ENCODE results near the gene MRPS11.

Gene MRPS11

DNA sequence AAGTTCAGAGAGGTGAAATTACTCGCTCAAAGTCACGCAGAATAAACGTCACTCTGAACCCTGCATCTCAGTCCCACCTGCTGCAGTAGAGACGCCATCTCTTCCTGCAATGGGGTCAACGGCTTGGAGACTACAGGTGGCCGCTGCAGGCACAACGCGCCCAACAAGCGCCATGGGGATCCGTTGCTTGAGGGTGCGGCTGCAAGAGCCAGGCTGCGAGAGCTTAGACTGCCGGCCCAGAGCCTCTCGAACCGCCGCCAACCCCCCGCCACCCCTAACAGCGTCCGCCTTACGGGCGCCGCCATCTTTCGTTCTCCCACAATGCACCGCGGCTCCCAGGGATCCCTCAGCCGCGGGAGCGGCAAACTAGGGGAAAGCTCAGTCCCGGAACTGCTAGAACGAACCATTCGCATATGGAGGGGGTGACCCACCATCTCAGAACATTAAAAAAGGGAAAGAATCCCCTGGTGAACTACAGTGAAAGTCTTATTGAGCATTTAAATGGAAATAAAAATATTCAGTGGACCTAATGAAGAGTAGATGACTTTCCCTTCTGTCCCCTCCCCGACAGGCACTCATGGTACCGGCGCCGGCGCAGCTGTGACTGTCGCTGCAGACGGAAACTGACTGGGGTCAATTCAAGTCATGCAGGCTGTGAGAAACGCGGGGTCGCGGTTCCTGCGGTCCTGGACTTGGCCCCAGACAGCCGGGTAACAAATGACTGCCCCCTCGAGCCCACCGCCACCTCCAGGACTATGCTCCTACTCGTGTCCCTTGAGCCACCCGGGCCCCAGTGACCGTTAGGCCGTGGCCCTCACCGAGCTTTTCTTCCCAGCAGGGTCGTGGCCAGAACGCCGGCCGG, at the start of gene MRPS11, which contains the start of gene MRPL46:
MRPS11 (plus strand) TSS at position 636 of the 862 bp plus-strand sequence; CDS start at position 646, 10 bp downstream.
MRPL46 (minus strand) TSS at position 316 of the 862 bp plus-strand sequence; CDS start at position 305, 11 bp downstream.
- TF ChIP-seq, protein P1, sequence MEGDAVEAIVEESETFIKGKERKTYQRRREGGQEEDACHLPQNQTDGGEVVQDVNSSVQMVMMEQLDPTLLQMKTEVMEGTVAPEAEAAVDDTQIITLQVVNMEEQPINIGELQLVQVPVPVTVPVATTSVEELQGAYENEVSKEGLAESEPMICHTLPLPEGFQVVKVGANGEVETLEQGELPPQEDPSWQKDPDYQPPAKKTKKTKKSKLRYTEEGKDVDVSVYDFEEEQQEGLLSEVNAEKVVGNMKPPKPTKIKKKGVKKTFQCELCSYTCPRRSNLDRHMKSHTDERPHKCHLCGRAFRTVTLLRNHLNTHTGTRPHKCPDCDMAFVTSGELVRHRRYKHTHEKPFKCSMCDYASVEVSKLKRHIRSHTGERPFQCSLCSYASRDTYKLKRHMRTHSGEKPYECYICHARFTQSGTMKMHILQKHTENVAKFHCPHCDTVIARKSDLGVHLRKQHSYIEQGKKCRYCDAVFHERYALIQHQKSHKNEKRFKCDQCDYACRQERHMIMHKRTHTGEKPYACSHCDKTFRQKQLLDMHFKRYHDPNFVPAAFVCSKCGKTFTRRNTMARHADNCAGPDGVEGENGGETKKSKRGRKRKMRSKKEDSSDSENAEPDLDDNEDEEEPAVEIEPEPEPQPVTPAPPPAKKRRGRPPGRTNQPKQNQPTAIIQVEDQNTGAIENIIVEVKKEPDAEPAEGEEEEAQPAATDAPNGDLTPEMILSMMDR (IDR thresholded peaks at IDR 0.05; ENCODE audit: extremely low read depth, missing control alignments), result no peak
- DNase-seq (ENCODE audit: low spot score), result peak; percentile 84

DNA sequence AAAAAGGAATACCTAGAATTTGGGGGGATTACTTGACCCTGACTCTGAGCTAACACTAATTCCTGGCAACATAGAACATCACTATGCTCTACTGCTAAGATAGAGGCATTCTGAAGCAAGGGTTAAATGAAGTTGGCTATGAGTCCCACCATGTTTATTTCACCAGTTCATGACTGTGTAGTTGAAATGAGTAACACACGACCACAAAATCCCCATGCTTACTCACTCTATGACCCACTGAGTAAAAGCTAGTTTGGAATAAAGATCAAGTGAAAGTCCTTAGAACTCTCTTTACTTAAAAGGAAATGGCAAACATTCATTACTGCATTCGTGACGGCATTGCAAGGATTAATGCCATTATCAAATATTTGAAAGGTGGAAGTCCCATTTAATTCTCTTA, 47.7 kb upstream of the MRPS11 start:
- DNase-seq (ENCODE audit: low spot score), result no peak
- TF ChIP-seq, protein P1 (IDR thresholded peaks at IDR 0.05; ENCODE audit: extremely low read depth, missing control alignments), result no peak

DNA sequence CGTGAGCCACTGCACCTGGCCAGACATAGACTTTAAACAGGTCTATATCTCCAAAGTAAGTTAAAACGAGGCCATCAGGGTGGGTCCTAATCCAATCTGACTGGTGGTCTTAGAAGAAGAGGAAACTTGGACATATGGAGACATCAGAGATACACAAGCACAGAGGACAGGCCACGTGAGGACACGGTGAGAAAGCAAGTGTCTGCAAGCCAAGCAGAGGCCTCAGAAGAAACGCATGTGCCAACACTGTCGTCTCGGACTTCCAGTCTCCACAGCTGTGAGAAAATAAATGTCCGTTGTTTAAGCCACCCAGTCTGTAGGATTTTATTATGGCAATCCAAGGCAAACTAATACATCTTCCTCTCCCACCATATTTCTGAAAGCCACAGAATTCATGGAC, 44.2 kb upstream of the MRPS11 start:
- no peak for DNase-seq (ENCODE audit: low spot score)
- TF ChIP-seq, protein P1 (IDR thresholded peaks at IDR 0.05; ENCODE audit: extremely low read depth, missing control alignments), result no peak

DNA sequence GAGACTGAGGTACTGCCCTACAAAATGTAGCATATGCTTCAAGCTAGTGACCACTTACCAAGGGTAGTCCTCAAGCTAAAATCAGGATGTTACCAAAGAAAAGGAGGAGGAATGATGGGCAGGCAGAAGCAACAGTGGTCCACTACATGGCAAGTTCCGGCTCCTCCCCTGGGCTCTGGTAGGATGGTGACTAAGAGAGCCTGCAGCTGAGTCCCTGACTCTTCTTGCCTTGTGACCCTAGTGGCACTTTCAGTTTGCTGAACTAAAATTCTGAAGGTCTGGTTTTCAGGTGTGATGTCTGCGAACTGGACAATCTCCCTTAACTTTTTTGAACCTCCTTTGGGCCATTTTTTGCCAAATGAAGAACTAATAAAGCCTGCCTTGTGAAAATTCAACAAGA, 41.2 kb upstream of the MRPS11 start:
- no peak for DNase-seq (ENCODE audit: low spot score)
- TF ChIP-seq, protein P1 (IDR thresholded peaks at IDR 0.05; ENCODE audit: extremely low read depth, missing control alignments), result no peak

DNA sequence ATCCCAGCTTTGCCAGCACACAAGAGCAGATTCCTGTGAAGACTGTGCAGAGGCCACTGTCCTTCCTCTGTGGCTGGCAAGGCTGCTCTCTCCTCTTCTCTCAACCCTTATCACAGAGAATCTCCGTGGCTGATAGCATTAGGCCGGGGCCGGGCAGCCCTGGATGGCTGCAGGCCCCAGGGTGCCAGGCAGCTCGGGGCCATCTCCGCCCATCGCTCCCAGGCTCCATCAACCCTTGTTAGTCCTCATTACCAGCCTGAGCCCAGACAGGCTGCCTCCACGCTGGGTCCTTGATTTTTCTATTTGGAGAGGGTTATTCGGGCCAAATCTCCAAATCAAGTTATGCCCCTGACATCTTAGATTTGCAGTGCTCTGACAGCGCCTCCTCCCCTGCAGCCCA, 39.5 kb upstream of the MRPS11 start:
- no peak for DNase-seq (ENCODE audit: low spot score)
- TF ChIP-seq, protein P1 (IDR thresholded peaks at IDR 0.05; ENCODE audit: extremely low read depth, missing control alignments), result no peak

DNA sequence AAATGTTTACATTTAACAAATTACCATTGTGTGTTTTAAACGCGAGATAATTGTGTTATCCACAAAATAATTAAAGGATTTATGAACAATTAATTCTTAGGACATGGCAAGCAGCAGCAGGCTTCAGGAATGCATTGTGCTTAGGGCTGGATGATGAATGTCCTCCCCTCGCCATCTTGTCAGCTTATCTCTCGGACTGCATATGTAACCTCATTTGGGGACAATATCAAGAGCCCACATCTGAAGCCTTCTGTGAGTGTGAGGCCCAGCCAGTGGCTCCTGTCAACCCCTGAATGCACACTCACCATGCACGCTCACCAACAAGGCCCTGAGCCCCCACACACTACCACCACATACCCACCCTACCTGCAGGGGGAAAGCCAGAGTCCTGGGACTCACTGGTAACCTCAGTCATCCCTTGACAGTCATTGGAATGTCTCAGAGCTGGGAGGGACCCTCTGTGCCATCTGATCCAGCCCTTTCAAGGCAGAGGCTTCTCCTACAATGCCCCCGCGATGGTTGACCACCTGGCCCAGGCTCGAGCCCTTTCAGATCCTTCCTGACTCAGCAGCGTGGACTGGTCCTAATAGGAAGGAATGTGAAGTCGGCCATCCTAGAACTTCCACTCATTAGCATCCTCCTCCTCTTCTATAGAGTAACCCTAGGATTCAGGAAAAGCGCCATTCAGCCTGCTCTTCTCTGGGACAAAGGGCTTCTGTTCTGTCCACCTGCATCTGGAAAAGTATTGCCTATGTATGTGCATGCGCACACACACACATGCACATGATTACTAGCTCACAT, 38.5 kb upstream of the MRPS11 start:
- TF ChIP-seq, protein P1 (IDR thresholded peaks at IDR 0.05; ENCODE audit: extremely low read depth, missing control alignments), result no peak
- no peak for DNase-seq (ENCODE audit: low spot score)

DNA sequence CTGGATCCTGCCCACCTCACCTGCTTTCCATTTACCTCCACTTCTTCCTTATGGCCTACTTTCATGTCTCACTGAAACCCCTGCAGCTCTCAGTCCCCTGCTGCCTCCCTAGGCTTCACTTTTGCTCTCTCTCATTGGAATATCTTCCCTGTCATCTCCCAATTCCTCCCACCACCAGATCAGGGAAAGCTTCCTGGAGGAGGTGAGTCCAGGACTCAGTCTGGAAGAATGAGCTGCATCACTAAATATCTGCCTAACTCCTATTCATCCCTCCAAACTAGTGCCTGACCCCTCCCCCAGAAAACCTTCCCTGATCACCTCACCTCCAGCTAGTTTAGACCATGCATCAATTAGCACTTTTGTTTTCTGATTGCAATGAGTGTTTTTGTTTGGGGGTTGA, 37.5 kb upstream of the MRPS11 start:
- TF ChIP-seq, protein P1 (IDR thresholded peaks at IDR 0.05; ENCODE audit: extremely low read depth, missing control alignments), result no peak
- DNase-seq (ENCODE audit: low spot score), result no peak
